IPS DF 6.9 (cell line): Measurements from ENCODE around the gene SIX5.
A peak's percentile ranks its signal among the peaks of the same experiment; 100 is the strongest.

Source experiments
- DNase-seq: peaks from one replicate; pipeline ENCODE4 v3.0.0-alpha.2; 2013; ENCODE audit warnings: low read depth, low spot score
- H3K27ac ChIP-seq: one replicate; pipeline ENCODE4 v1.5.1; 2013; ENCODE audit warnings: low read length, control low read depth
- H3K27me3 ChIP-seq: 2 replicates; pipeline ENCODE4 v1.6.1; 2013; ENCODE audit warnings: mild to moderate bottlenecking, low read length; ENCODE audit not compliant: control insufficient read depth, insufficient read depth
- H3K36me3 ChIP-seq: 2 replicates; pipeline ENCODE4 v1.6.1; 2013; ENCODE audit warnings: low read length; ENCODE audit not compliant: control insufficient read depth, insufficient read depth
- H3K4me1 ChIP-seq: 2 replicates; pipeline ENCODE4 v1.6.1; 2013; ENCODE audit warnings: low read length; ENCODE audit not compliant: control insufficient read depth, insufficient read depth
- H3K4me3 ChIP-seq: 2 replicates; pipeline ENCODE4 v1.5.1; 2013; ENCODE audit warnings: mild to moderate bottlenecking, low read length
- H3K9me3 ChIP-seq: 2 replicates; pipeline ENCODE4 v1.6.1; 2013; ENCODE audit warnings: low read length, inconsistent platforms; ENCODE audit not compliant: control insufficient read depth, insufficient read depth
- WGBS: extraction: QIAGEN DNeasy Blood & Tissue Kit; methylation state at CpG from one replicate; pipeline ENCODE4 v1.1.7; 2013; ENCODE audit warnings: mixed read lengths, missing lambda C conversion rate; ENCODE audit not compliant: insufficient read length, insufficient coverage; 5-methylcytosine and 5-hydroxymethylcytosine counted together

The SIX5 gene

DNA sequence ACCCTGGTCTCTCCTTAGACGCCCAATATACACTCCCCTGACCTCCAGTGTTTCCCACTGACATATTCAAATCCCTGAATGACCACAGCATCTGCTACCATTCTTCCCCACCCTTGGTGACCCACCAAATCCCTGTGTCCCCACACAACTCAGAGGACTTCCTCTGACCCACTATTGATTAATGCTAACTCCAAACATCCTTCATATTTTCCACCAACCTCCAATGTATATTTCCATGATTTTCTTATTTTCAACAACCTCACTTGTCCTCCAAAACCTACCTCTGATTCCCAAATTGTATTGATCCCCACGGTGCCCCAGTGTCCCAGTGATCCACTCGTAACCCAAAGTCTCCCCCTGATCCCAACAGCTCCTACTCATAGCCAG is 24.1 kb upstream of the SIX5 start:
- no peak overlapping the region for H3K27ac ChIP-seq
- peaks cover 11% of the 10 kb centered on the region for H3K36me3 ChIP-seq
- no peaks in the 10 kb centered on the region for H3K4me1 ChIP-seq
- no peaks in the 10 kb centered on the region for H3K27me3 ChIP-seq
- no peak overlapping the region for H3K4me3 ChIP-seq
- no CpG with 5 or more reads among the region's 3 CpGs for WGBS
- no peak for DNase-seq
- no peaks in the 10 kb centered on the region for H3K9me3 ChIP-seq

DNA sequence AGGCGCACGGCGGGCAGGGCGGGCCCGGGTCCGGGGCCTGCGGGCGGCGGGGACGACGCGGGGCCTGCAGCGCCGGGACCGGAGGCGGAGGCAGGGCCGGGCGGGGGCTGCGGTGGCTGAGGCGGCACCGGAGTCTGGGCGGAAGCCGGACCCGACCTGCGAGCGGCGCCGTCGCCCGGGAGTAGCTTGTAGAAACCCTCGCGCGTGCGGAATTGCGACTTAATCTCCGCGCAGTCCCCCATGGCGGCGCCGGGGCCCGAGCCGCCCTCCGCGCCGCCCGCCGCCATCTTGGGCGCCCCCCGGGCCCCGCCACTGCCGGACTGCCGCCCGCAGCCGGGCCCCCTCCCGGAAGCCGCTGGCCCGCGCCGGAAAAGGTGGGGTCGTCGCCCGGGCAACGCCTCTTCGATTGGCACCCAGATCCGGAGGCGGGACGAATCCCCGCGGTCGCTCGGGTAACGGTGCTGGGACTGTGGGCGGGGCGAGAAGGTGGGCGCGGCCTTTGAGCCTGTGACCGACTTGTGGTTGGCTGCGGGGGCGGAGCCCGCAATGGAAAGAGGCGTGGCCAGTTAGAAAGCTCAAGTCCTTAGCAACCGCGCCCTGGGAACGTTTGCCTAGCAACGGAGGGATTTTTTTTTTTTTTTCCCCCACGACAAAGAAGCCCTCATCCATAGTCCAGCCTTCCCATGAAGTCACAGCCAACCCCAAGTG is 23.6 kb upstream of the SIX5 start, which contains the start of gene DMWD:
Gene DMWD, minus strand, starts transcription at position 376 of the 708 bp plus-strand sequence. Its CDS starts 89 bp downstream, at position 287.
- H3K4me3 ChIP-seq = peak within 1 kb of the TSS; percentile 95
- H3K27me3 ChIP-seq = no peaks in the 10 kb centered on the region
- DNase-seq = peak; percentile 100
- WGBS = no CpG with 5 or more reads among the region's 86 CpGs
- no peaks in the 10 kb centered on the region for H3K4me1 ChIP-seq
- peaks cover 13% of the 10 kb centered on the region for H3K36me3 ChIP-seq
- H3K27ac ChIP-seq = no peak within 1 kb of the TSS
- H3K9me3 ChIP-seq = no peaks in the 10 kb centered on the region

DNA sequence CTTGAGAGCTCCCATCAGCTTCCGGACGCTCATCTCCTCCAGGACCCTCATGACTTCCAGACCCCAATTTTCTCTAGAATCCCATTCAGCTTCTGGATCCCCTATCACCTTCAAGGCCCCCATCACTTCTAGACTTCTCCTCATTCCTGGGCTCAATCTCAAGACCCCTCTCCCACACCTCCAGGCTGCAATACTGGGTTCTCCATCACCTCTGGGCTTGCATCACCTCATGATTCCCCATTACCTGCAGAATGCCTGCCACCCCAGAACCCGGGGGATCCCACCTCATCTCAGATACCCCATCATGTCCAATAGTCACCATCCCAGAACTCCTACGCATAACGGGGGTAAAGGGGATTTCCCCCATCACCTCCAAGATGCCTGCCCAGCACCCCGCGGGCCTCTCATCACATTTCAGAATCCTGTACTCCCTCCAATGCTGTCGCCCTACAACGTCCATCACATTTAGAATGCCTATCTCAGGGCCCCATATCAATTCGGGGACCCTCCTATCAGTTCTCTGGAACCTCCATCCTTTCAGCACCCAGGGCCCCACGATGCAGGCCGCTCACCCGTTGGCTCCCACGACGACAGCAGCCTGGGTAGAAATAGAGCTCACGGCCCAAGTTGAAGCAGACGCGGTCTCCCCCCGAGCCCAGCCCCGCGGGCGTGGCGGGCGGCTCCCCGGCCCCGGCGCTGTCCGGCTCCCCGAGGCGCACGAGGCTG is 22.9 kb upstream of the SIX5 start:
- H3K4me3 ChIP-seq = peak overlapping the region; percentile 95
- no peak overlapping the region for H3K27ac ChIP-seq
- no peak for DNase-seq
- no peaks in the 10 kb centered on the region for H3K27me3 ChIP-seq
- H3K4me1 ChIP-seq = no peaks in the 10 kb centered on the region
- no CpG with 5 or more reads among the region's 31 CpGs for WGBS
- peaks cover 17% of the 10 kb centered on the region for H3K36me3 ChIP-seq
- H3K9me3 ChIP-seq = no peaks in the 10 kb centered on the region

DNA sequence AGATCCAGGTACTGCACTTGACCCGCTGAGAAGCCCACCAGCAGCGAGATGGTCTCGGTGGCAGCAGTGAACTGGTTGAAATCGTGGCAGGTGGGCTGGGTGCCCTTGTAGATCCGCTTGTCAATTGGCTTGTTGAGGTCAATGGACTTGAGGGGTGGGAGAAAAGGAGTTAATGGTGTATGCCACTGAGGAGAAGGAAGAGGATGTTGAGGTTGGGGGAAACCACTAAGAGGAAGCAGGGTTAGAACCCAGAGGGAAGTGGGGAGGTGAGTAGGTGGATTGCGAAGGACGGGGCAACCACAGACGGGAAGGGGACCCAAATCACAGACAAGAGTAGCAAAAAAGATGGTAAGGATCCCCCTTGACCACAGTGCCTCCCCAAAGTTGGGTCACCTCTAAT is 21.9 kb upstream of the SIX5 start:
- no peak overlapping the region for H3K4me3 ChIP-seq
- DNase-seq = no peak
- H3K36me3 ChIP-seq = peaks cover 27% of the 10 kb centered on the region
- no peaks in the 10 kb centered on the region for H3K9me3 ChIP-seq
- WGBS = no CpG with 5 or more reads among the region's 8 CpGs
- no peaks in the 10 kb centered on the region for H3K4me1 ChIP-seq
- H3K27ac ChIP-seq = no peak overlapping the region
- H3K27me3 ChIP-seq = no peaks in the 10 kb centered on the region

DNA sequence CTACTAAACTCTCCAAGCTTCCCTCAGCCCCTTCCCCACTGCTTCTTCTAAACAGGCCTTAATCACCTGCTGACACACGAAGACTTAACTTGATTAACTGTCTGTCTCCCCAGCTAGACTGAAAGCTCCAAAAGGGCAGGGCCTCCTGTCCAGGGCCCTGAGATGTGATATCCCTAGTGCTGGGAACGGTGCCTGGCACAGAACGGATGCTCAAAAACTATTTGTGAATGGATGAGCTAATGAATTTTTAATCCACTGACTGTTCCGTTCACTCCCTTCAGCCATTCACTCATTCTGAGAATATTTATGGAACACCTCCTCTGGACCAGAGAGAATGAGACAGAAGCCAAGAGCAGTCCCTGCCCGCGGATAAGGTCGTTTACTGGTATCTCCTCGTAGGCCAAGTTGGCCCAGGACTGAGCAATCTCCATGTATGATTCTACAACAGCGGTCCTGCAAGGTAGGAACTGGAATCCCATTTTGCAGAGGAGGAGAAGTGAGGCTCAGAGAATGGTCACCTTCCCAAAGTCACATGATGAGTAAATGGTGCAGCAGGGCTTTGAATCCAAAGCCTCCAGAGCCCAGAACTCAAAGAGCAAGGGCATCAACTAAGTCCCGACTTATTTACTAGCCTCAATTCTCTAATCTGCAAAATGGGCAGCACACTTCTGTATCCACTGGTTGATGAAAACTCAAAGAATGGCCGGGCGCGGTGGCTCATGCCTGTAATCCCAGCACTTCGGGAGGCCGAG is 20.2 kb upstream of the SIX5 start:
- H3K4me1 ChIP-seq = no peaks in the 10 kb centered on the region
- H3K4me3 ChIP-seq = no peak overlapping the region
- no peak overlapping the region for H3K27ac ChIP-seq
- H3K36me3 ChIP-seq = peaks cover 32% of the 10 kb centered on the region
- no peaks in the 10 kb centered on the region for H3K9me3 ChIP-seq
- no peaks in the 10 kb centered on the region for H3K27me3 ChIP-seq
- no peak for DNase-seq
- no CpG with 5 or more reads among the region's 15 CpGs for WGBS

DNA sequence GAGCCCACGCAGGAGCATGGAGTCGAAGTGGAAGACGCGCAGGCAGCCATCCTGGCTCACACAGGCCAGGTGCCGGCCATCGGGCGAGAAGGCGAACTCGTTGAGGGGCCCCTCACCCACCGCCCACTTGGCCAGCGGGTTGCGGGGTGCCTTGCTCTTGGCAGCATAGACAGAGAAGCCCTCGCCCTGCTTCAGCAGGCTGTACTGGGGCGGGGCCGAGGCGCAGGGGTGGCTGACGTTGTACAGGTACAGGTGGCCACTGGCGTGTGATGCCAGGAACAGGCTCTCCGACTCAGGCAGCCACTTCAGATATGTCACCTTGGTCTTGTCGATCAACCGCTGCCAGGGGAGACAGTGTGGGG is 17.5 kb upstream of the SIX5 start:
- Histone ChIP-seq H3K4me3 (no peak overlapping the region), H3K9me3 (no peaks in the 10 kb centered on the region), H3K36me3 (peaks cover 32% of the 10 kb centered on the region), H3K27ac (no peak overlapping the region), H3K27me3 (no peaks in the 10 kb centered on the region), H3K4me1 (peaks cover 5% of the 10 kb centered on the region; the same call in 1 of the 2 replicates)
- no peak for DNase-seq
- WGBS = no CpG with 5 or more reads among the region's 21 CpGs

DNA sequence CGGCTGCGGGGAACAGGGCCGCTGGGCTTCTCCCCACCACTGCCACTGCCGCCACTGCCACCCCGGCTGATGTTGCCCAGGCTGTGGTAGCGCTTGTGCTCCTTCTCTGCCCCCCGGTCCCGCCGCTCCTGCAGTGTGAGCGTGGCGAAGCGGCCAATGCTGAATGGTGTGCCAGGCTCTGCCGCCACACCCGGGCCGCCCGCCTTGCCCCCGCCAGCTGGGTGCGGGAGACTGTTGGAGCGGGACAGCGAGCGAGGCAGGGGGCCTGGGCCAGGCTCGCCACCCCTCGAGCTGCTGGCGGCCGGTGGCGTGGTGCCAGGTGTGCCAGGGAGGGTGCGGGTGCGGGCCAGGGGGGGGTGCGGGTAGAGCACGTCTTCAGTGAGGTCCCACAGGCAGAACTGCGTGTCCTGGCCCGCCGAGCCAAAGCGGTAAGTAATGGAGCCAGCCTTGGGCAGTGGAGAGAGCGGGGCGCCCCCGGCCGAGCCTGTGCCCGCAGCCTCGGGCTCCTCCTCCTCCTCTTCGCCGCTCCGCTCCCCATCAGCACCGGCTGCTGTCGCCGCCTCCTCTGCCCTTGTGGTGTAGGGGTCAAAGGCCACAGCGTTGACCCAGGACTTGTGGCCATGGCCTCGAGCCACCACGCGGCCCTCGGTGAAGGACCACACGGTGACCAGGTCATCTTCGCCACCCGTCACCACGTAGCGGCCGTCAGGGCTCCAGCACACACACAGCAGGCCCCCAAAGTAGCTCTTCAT is 16.9 kb upstream of the SIX5 start:
- peaks cover 32% of the 10 kb centered on the region for H3K36me3 ChIP-seq
- H3K4me1 ChIP-seq = peaks cover 5% of the 10 kb centered on the region; the same call in 1 of the 2 replicates
- no peaks in the 10 kb centered on the region for H3K27me3 ChIP-seq
- H3K9me3 ChIP-seq = no peaks in the 10 kb centered on the region
- H3K4me3 ChIP-seq = no peak overlapping the region
- DNase-seq = no peak
- H3K27ac ChIP-seq = no peak overlapping the region
- no CpG with 5 or more reads among the region's 57 CpGs for WGBS

DNA sequence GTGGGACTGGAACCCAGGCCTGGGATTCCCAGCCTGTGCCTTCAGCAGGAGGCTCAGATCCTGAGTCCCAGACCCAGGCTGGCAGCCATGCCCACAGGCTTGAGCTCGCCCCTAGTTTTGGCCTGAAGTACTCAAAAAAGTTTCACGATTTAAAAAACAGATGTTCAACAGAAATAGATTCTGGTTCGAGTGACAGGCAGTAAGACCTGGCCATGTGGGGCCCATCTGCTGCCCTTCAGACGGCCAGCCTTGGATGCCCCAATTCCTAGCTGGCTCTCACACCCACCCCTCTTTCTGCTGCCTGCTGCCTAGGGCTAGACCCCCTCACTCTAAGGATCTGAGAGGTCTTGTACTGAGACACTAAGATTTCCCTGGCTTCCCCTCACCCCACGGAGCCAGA is 16.0 kb upstream of the SIX5 start:
- no peak for DNase-seq
- no peak overlapping the region for H3K4me3 ChIP-seq
- H3K36me3 ChIP-seq = peaks cover 32% of the 10 kb centered on the region
- peaks cover 5% of the 10 kb centered on the region; the same call in 1 of the 2 replicates for H3K4me1 ChIP-seq
- no peaks in the 10 kb centered on the region for H3K27me3 ChIP-seq
- H3K9me3 ChIP-seq = no peaks in the 10 kb centered on the region
- WGBS = no CpG with 5 or more reads among the region's 5 CpGs
- H3K27ac ChIP-seq = no peak overlapping the region

DNA sequence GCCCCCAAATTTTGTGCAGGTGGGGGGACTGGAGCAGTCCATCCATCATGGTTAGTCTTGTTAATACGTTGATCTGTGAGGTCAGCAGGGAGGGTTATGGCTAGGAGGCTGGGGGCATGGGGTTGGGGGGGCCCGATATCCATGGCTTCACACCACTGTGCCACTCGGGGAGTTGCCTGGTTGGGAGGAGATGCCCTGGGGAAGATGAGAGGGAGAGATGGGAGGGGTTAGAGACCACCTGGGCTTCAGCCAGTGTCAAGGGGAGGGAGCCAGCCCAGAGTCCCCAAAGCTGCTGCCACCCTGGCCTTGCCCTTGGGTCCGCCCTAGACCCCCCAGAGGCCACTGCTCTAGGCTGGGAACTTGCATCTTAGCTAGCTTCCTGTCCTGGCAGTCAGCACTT is 15.0 kb upstream of the SIX5 start:
- Histone ChIP-seq H3K9me3 (no peaks in the 10 kb centered on the region), H3K4me3 (no peak overlapping the region), H3K27me3 (no peaks in the 10 kb centered on the region), H3K36me3 (peaks cover 27% of the 10 kb centered on the region), H3K27ac (no peak overlapping the region), H3K4me1 (peaks cover 7% of the 10 kb centered on the region; the same call in 1 of the 2 replicates)
- no peak for DNase-seq
- no CpG with 5 or more reads among the region's 4 CpGs for WGBS
